ENCODE results near the gene RNF213. TPM values are rescaled to one million over a fixed set of nuclear protein-coding genes. Genes with fewer than 3 reads are reported as not detected.

The RNF213 gene
- total and polyA plus RNA-seq, 2 donors (not counting 1 experiment from before 2014, with no cell fraction given), result 36.8 to 245 TPM

GRCh38 chr17:80337195-80337895 is 76.7 kb downstream of the RNF213 start:
- no peak for TF ChIP-seq EZH2 (IDR thresholded peaks at IDR 0.05; ENCODE audit: low read length, missing control alignments)
- no peak for TF ChIP-seq CTCF (conservative IDR thresholded peaks at IDR 0.05 in 1 of 2, IDR thresholded peaks at IDR 0.05 in 1 of 2; ENCODE audit: low read depth in 1 of 2, low read length in 2 of 2)
- Histone ChIP-seq H3K4me3 (replicated peaks in 1 of 4; ENCODE audit: control extremely low read depth in 1 of 4, insufficient read depth in 1 of 4, low read depth in 3 of 4, low read length in 4 of 4) (no peak overlapping the region), H3K27ac (ENCODE audit: insufficient read depth, low read length) (no peak overlapping the region), H3K27me3 (ENCODE audit: control insufficient read depth, insufficient read depth, low read length) (no peaks in the 10 kb centered on the region), H3K79me2 (ENCODE audit: control insufficient read depth, insufficient read depth, low read length) (no peaks in the 10 kb centered on the region), H3K4me2 (ENCODE audit: extremely low read depth, insufficient read depth, low read length) (no peak overlapping the region), H3K36me3 (ENCODE audit: control insufficient read depth, insufficient read depth, low read length) (peaks cover 38% of the 10 kb centered on the region), H3K9ac (ENCODE audit: insufficient read depth, low read length) (no peak overlapping the region), H2AFZ (ENCODE audit: low read length) (no peak overlapping the region), H3K4me1 (ENCODE audit: control insufficient read depth, extremely low read depth, insufficient read depth, low read length) (no peaks in the 10 kb centered on the region), H3K9me3 (ENCODE audit: control insufficient read depth, insufficient read depth, low read depth, low read length) (no peaks in the 10 kb centered on the region), H4K20me1 (ENCODE audit: control insufficient read depth, extremely low read depth, insufficient read depth, low read length) (no peaks in the 10 kb centered on the region)
- DNase-seq (ENCODE audit: low read depth in 2 of 2), result no peak

GRCh38 chr17:80339118-80339517 is 78.5 kb downstream of the RNF213 start:
- H3K4me2 ChIP-seq (ENCODE audit: extremely low read depth, insufficient read depth, low read length), result no peak overlapping the region

GRCh38 chr17:80339731-80340456 is 79.2 kb downstream of the RNF213 start:
- no peak overlapping the region for H2AFZ ChIP-seq (ENCODE audit: low read length)
- no peaks in the 10 kb centered on the region for H3K4me1 ChIP-seq (ENCODE audit: control insufficient read depth, extremely low read depth, insufficient read depth, low read length)
- H3K36me3 ChIP-seq (ENCODE audit: control insufficient read depth, insufficient read depth, low read length), result peaks cover 42% of the 10 kb centered on the region
- no peak for DNase-seq (ENCODE audit: low read depth in 2 of 2)
- no peaks in the 10 kb centered on the region for H4K20me1 ChIP-seq (ENCODE audit: control insufficient read depth, extremely low read depth, insufficient read depth, low read length)
- H3K4me2 ChIP-seq (ENCODE audit: extremely low read depth, insufficient read depth, low read length), result no peak overlapping the region
- H3K9me3 ChIP-seq (ENCODE audit: control insufficient read depth, insufficient read depth, low read depth, low read length), result no peaks in the 10 kb centered on the region
- no peak overlapping the region for H3K9ac ChIP-seq (ENCODE audit: insufficient read depth, low read length)
- no peak for TF ChIP-seq EZH2 (IDR thresholded peaks at IDR 0.05; ENCODE audit: low read length, missing control alignments)
- no peak for TF ChIP-seq CTCF (conservative IDR thresholded peaks at IDR 0.05 in 1 of 2, IDR thresholded peaks at IDR 0.05 in 1 of 2; ENCODE audit: low read depth in 1 of 2, low read length in 2 of 2)
- no peak overlapping the region for H3K4me3 ChIP-seq (replicated peaks in 1 of 4; ENCODE audit: control extremely low read depth in 1 of 4, insufficient read depth in 1 of 4, low read depth in 3 of 4, low read length in 4 of 4)
- no peak overlapping the region for H3K27ac ChIP-seq (ENCODE audit: insufficient read depth, low read length)
- H3K27me3 ChIP-seq (ENCODE audit: control insufficient read depth, insufficient read depth, low read length), result no peaks in the 10 kb centered on the region
- no peaks in the 10 kb centered on the region for H3K79me2 ChIP-seq (ENCODE audit: control insufficient read depth, insufficient read depth, low read length)

More at GRCh38 chr17:80339118-80339517, 78.5 kb downstream of the RNF213 start:
- Histone ChIP-seq H3K9ac (ENCODE audit: insufficient read depth, low read length) (no peak overlapping the region), H3K27ac (ENCODE audit: insufficient read depth, low read length) (no peak overlapping the region), H3K4me1 (ENCODE audit: control insufficient read depth, extremely low read depth, insufficient read depth, low read length) (no peaks in the 10 kb centered on the region), H3K79me2 (ENCODE audit: control insufficient read depth, insufficient read depth, low read length) (no peaks in the 10 kb centered on the region), H3K27me3 (ENCODE audit: control insufficient read depth, insufficient read depth, low read length) (no peaks in the 10 kb centered on the region), H2AFZ (ENCODE audit: low read length) (no peak overlapping the region), H3K4me3 (replicated peaks in 1 of 4; ENCODE audit: control extremely low read depth in 1 of 4, insufficient read depth in 1 of 4, low read depth in 3 of 4, low read length in 4 of 4) (no peak overlapping the region), H3K9me3 (ENCODE audit: control insufficient read depth, insufficient read depth, low read depth, low read length) (no peaks in the 10 kb centered on the region), H4K20me1 (ENCODE audit: control insufficient read depth, extremely low read depth, insufficient read depth, low read length) (no peaks in the 10 kb centered on the region), H3K36me3 (ENCODE audit: control insufficient read depth, insufficient read depth, low read length) (peaks cover 42% of the 10 kb centered on the region)
- no peak for DNase-seq (ENCODE audit: low read depth in 2 of 2)
- TF ChIP-seq EZH2 (IDR thresholded peaks at IDR 0.05; ENCODE audit: low read length, missing control alignments), result no peak

Data from fibroblast of lung (primary cell).